Measurements from ENCODE around the gene ESRRA. TPM values are rescaled to one million over a fixed set of nuclear protein-coding genes. Genes with fewer than 3 reads are reported as not detected.
A peak's percentile ranks its signal among the peaks of the same experiment; 100 is the strongest.

ESRRA gene
- polyA plus RNA-seq, 4 donors: 7.4 to 31.0 (median 17.2) TPM

DNA sequence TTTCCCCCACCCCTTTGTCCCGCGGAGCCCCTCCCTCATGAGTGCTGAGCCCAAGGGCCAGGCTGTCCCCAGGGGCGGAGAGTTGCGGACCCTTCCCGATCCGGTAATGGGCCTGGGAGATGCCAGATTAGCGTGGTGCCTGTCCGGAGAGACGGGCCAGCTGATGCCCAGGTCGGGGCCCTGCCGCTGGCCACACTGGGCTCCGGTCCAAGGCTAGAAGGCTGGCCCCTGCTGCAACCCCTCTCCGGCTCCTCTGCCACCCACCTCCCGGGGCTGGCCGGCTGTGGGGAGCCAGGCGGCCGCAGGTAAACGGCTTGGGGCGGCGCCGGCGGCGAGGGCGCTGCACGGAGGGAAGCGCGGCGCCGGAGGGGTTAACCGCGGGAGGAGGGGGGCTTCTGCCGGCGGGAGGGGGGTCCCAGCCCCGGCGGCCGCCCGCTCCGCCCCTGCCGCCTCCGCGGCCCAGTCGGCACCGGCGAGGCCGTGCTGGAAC, 14.0 kb upstream of the ESRRA start, which contains the start of gene KCNK4:
Gene KCNK4 (plus strand): TSS at position 41 of the 490 bp plus-strand sequence. CDS start 1,717 bp downstream, outside the sequence.
- DNase-seq (ENCODE audit: low read depth in 4 of 4, low spot score in 3 of 4): no peak

DNA sequence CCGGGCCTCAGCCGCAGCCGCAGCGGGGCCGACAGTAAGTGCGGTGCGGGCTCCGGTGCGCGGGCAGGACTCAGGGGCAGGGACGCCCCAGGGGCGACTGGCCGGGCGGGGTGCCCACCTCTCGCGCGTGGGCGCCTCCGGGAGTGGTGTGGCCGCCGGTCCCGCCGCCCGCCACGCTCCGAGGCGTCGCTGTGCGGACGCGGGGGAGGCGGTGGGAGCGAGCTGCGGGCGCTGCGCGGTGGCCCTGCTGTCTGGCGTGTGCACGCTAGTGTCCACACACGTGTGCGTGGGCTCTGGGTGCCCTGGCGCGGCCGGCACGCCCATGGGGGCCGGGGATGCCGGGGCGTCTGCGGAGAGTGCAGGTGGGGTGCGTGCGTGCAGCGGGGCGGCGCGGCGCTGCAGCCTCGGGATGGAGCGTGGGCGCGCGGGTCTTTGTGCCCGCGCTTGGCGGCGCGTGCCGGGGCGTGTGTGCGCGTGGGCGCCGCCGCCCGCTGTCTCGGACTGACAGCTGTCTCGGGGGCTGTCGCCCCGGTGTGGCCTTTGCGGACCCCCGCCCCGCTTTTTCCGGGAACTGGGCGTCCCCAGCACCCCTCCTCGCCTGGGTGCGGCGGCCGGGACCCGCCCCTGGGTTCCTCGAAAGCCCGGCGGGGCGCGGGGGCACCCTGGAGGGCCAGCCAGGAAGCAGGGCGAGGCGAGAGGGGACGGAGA, 13.4 kb upstream of the ESRRA start:
- DNase-seq (ENCODE audit: low read depth in 4 of 4, low spot score in 3 of 4): no peak

DNA sequence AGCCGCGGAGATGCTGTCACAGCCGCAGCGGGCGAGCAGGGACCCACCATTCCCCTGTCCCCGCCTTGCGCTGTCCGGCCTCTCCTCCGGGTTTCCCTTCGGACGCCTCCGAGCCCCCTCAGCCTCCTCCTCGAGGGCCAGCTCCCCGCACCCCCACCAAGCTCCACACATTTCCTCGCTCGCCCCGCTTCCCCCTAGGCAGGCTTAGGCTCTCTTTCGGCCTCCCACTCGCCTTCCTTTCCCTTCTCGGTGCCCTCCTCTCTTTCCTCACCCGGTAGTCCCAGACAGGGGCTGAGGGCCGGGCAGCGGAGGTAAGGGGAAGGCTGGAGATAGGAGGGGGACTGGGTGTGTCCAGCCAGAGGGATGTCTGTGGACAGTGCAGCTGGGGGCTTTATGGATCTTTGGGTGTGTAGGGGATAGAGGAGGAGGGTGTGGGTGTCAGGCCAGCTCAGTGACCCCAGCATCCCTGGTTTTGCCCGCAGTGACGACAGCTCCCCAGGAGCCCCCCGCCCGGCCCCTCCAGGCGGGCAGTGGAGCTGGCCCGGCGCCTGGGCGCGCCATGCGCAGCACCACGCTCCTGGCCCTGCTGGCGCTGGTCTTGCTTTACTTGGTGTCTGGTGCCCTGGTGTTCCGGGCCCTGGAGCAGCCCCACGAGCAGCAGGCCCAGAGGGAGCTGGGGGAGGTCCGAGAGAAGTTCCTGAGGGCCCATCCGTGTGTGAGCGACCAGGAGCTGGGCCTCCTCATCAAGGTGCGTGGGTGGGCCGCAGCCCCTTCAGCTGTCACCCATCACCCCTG, 12.7 kb upstream of the ESRRA start:
- DNase-seq (ENCODE audit: low read depth in 4 of 4, low spot score in 3 of 4): no peak

DNA sequence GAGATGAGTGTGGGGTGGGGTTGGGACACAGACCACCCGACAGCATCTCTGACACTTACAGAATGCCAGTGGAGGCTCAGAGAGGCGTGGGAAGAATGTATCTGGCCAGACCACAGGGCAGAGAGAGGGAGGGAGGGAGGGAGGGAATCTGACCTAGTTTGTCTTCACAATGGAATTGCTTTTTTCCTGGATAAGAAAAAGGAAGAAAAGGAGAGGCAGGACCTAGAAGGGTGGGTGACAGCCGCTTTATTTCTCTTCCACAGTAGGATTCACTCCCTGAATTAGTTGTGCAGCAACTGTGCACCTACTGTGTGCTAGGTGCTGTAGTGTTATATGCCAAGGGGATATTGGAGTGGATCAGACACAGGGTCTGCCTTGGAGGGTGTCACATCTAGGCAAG, 10.6 kb upstream of the ESRRA start:
- no peak for DNase-seq (ENCODE audit: low read depth in 4 of 4, low spot score in 3 of 4)

DNA sequence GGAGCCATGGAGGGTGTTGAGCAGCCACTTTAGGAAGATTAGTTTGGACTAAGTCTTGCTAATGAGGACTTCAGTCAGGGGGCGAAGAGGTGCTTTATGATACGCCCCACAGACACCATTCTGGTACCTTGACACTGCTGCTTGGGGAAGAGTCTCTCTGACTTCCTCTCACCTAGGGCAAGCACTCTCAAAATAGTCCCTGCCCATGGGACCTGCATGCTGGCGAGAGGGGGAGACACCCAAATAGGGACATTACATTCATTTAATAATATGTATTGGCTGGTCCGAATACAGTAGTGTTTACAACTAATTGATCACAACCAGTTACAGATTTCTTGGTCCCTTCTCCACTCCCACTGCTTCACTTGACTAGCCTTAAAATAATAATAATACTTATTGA, 9.6 kb upstream of the ESRRA start:
- DNase-seq (ENCODE audit: low read depth in 4 of 4, low spot score in 3 of 4): no peak

DNA sequence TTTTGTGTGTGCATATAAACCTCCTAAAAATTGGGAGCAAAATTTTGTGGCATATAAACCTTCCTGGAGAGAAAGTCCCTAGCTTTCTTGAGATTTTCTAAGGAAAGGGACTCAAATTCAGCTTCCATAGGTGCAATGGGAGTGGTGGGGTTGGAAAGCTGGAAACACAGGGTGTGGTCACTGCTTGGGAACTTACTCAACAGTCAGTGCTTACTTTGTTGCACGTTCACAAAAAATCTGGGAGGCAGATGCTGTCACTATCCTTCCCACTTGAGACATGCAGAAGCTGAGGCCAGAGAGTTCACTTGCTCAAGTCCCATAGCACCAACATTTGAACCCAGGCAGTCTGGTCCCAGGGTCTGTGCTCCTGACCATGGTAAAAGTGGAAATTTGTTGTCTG, 9.1 kb upstream of the ESRRA start:
- no peak for DNase-seq (ENCODE audit: low read depth in 4 of 4, low spot score in 3 of 4)

DNA sequence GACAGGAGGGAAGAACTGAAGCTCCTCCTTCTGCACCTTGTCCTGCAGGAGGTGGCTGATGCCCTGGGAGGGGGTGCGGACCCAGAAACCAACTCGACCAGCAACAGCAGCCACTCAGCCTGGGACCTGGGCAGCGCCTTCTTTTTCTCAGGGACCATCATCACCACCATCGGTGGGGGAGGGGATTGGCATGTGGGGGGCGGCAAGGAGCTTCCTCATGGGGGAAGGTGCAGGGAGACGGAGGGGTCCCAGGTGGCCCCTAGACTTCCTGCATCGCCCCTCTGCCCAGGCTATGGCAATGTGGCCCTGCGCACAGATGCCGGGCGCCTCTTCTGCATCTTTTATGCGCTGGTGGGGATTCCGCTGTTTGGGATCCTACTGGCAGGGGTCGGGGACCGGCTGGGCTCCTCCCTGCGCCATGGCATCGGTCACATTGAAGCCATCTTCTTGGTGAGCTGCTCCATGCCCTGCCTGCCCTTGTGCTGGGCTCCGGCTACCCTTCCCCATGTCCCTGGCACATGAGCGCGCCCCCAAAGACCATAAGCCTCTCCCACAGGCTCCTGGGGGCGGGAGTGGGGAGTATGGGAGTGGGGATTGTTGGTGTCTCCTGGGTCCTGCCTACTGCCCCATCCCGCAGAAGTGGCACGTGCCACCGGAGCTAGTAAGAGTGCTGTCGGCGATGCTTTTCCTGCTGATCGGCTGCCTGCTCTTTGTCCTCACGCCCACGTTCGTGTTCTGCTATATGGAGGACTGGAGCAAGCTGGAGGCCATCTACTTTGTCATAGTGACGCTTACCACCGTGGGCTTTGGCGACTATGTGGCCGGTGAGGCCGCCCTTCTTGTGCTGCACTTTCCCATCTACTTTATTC, 8.3 kb upstream of the ESRRA start:
- no peak for DNase-seq (ENCODE audit: low read depth in 4 of 4, low spot score in 3 of 4)

DNA sequence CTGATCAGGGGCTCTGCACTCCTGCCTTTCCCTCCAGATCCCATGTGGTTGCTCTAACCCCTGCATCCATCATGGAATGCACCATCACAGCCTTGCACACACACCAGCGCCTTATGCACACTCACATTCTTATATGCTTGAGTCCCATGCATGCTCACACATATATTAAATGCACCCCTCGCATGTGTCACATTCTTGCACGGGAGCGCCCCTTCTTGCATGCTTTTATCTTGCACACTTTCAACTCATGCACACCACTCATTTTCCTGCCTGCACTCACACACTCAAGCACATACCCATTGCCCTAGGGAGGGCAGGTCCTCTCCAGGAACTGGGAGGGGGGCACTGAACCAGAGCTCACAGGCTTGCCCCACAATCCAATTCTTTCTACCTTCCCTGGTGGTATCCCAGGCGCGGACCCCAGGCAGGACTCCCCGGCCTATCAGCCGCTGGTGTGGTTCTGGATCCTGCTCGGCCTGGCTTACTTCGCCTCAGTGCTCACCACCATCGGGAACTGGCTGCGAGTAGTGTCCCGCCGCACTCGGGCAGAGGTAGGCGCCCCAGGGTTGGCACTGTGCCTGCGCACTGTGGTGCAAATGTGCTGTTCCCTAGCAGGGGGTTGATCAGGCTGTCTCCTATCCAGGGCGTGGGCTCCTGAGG, 7.5 kb upstream of the ESRRA start:
- DNase-seq (ENCODE audit: low read depth in 4 of 4, low spot score in 3 of 4): no peak

DNA sequence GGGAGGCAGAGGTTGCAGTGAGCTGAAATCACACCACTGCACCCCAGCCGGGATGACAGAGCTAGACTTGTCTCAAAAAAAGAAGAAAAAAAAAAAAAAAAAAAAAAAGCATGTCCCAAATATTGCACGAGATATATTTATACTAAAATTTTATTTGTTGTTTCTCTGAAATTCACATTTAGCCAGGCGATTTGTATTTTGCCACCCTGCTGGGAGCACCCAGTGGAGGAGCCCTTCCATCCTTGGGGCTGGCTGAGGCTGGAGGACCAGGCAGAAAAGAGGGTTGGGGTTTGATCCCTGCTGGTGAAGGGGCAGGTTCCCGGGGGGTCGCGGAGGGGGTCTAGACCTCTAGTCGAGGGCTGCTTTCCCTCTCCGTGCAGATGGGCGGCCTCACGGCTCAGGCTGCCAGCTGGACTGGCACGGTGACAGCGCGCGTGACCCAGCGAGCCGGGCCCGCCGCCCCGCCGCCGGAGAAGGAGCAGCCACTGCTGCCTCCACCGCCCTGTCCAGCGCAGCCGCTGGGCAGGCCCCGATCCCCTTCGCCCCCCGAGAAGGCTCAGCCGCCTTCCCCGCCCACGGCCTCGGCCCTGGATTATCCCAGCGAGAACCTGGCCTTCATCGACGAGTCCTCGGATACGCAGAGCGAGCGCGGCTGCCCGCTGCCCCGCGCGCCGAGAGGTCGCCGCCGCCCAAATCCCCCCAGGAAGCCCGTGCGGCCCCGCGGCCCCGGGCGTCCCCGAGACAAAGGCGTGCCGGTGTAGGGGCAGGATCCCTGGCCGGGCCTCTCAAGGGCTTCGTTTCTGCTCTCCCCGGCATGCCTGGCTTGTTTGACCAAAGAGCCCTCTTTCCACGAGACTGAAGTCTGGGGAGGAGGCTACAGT, 6.1 kb upstream of the ESRRA start:
- DNase-seq (ENCODE audit: low read depth in 4 of 4, low spot score in 3 of 4): no peak

DNA sequence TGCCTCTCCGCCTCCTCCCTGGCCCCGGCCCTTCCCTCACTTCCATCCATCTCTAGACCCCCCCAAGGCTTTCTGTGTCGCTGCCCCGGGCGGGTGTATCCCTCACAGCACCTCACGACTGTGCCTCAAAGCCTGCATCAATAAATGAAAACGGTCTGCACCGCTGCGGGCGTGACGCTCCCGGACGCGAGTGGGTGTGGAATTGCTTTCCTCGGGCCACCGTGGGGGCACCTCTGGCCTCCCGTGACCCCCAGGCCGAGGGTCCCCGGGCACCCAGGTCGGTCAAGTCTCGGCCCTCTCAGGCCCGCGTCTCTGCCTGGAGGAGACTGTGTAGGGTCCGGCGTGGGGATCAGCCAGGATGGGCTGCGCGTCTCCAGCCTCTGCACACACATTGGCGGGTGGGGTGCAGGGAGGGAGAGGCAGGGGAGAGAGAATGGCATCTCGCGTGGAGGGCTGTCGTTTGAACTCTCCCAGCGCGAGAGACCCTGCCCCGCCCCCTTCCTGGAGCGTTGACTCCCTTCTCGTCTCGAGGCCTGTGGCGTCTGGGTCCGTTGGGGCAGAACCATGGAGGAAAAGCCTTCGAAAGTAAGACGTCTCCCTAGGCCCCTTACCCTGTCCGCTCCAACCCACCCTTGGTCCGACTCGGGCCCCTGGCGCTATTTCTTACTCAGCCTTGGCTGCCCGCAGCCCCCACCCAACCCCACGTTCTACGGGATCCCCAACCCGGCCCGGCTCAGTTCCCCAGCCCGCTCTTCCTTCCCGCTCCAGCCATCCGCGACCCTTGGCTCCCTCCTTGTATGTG, 5.3 kb upstream of the ESRRA start, which contains the start of gene CATSPERZ:
Gene CATSPERZ (plus strand): TSS at position 512 of the 802 bp plus-strand sequence. CDS start 53 bp downstream, at position 565.
- no peak for DNase-seq (ENCODE audit: low read depth in 4 of 4, low spot score in 3 of 4)

DNA sequence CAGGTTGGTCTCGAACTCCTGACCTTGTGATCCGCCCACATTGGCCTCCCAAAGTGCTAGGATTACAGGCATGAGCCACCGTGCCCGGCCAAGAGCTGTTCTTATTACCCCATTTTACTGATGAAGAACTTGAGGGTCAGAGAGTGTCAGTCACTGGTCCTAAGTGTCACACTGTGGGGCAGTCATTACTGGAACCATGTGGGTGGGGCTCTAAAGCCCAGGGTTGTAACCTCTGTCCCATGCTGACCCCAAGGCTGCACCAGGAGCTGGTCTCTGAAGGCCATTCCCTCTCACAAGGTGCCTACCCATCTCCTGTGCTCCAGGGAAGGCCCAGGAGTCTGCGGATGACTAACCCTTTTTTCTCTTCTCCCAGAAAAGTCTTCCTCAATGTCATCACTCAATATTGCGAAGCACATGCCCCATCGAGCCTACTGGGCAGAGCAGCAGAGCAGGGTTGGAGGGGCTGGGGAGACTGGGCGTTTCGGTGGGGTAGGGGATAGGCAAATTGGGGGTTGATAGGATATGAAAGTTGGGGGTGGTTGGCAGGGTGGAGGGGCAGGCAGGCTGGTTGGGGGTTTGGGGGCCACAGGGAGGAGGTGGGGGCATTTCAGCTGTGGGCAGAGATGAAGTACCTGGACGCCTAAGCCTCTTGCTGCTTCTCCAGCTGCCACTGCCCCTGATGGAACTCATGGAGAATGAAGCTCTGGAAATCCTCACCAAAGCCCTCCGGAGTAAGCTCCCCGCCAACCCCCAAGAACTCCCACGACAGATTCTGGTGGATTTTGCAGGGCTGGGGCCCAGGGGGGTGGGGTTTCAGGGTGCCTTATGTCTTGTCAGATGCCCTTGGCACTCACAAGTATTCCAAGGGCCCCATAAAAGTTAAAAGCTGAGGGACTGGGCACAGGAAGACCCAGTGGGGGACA, 2.0 kb upstream of the ESRRA start:
- no peak for DNase-seq (ENCODE audit: low read depth in 4 of 4, low spot score in 3 of 4)

DNA sequence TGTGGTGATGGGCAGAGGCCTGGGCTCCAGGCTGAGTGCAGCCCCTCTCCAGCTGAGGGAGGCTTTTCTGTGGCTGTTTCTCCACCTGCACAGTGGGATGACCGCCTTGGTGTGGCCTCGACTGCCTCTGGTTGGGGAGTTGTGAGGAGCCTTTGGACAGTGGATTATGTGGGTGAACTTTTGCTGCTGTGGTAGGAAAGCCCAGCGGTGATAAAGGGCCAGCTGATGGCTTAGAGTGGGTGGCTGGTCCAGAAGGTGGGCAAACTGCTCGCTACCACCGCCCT, 1.4 kb upstream of the ESRRA start:
- DNase-seq (ENCODE audit: low read depth in 4 of 4, low spot score in 3 of 4): no peak

DNA sequence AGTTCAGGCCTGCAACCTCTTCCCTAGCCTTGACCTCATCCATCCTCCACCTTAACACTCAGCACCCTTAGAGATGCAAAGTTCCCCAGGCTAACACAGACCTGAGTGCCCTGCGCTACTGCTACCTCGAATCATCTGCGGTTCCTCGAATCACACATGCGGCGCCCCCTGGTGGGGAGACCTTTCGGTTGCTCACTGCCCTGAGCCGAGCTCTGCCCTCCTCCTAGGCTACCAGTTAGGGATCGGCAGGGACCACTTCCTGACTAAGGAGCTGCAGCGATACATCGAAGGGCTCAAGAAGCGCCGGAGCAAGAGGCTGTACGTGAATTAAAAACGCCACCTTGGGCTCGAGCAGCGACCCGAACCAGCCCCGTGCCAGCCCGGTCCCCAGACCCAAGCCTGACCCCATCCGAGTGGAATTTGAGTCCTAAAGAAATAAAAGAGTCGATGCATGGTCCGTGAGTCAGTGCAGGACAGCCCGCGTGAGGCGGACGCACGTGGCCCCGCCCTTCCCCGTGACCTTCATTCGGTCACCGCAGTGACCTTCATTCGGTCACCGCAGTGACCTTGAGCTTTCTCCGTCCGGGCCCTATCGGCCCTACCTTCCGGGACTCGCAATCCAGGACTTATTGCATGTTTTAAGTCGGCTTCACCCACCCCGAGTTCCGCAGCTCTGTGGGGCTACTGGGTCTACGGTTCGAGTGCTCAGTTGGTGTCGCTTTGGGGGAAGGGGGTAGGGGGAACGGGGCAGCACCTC, 830 bp upstream of the ESRRA start:
- DNase-seq (ENCODE audit: low read depth in 4 of 4, low spot score in 3 of 4): peak in 2 of 4 donors; percentile 63 to 74

DNA sequence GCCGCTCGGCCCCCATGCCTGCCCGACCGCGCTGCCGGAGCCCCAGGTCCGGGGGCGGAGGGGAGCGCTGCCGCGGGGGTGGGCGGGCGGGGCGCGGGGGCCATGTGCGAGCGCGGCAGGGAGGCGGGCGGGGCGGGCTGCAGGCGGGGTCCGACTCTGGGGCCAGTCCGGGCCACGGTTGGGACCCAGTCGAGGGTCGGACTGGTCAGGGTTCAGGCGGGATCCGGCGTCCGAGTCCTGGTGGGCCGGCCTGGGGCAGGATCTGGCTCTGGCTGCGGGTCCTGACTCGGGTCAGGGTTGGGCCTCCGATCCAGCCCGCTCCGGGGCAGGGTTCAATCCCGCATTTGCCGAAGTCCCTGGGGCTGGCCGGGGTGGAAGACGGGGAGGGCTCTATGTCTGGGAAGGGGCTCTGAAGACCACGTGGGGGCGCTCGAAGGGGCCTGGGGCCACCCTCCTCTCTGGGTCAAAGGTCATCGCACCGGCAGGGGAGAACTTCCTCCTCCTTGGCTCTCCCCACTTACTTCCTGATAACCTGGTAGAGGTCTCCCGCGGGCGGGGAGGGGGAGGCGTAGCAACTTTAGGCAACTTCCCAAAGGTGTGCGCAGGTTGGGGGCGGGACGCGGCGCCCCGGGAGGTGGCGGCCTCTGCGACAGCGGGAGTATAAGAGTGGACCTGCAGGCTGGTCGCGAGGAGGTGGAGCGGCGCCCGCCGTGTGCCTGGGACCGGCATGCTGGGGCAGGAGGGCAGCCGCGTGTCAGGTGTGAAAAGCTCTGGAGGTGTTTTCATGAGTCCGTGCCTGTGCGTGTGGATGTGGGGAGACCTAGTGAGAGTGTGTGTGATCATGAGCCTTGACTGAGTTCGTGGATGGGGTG, 603 bp downstream of the ESRRA start:
- DNase-seq (ENCODE audit: low read depth in 4 of 4, low spot score in 3 of 4): no peak

DNA sequence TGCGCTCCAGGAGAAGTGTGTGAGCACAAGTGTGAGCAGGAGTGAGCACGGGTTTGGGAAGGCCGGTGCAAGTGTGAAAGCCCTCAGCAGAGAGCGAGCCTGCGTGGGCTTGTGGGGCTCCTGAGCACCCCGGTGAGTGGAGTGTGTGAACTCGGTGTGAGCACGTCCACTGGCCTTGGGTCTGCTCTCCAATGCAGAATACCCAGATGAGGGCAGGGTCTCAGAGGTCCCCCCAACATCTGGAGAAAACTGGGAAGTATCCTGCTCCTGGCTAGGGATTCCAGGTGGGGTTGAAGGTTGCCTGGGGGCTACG, 1.2 kb downstream of the ESRRA start:
- DNase-seq (ENCODE audit: low read depth in 4 of 4, low spot score in 3 of 4): no peak
